ENCODE measurements around the gene SSBP3. TPM values are rescaled to one million over a fixed set of nuclear protein-coding genes. Genes with fewer than 3 reads are reported as not detected.

Gene SSBP3
- total RNA-seq, 1 donor from 2014 or later = 51.0 TPM

GRCh38 chr1:54277451-54278341 is 128.5 kb downstream of the SSBP3 start:
- no peak for DNase-seq (ENCODE audit: low spot score in 2 of 2)
- intact Hi-C loops (cut with DNase I) = loop anchor here (1.0 to 10.0 kb wide), 3 partner anchors 10 to 487 kb away; partner anchors contain the start of gene PARS2
- TF ChIP-seq, protein P1, sequence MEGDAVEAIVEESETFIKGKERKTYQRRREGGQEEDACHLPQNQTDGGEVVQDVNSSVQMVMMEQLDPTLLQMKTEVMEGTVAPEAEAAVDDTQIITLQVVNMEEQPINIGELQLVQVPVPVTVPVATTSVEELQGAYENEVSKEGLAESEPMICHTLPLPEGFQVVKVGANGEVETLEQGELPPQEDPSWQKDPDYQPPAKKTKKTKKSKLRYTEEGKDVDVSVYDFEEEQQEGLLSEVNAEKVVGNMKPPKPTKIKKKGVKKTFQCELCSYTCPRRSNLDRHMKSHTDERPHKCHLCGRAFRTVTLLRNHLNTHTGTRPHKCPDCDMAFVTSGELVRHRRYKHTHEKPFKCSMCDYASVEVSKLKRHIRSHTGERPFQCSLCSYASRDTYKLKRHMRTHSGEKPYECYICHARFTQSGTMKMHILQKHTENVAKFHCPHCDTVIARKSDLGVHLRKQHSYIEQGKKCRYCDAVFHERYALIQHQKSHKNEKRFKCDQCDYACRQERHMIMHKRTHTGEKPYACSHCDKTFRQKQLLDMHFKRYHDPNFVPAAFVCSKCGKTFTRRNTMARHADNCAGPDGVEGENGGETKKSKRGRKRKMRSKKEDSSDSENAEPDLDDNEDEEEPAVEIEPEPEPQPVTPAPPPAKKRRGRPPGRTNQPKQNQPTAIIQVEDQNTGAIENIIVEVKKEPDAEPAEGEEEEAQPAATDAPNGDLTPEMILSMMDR (IDR thresholded peaks at IDR 0.05) = no peak
- H3K27me3 ChIP-seq = no peaks in the 10 kb centered on the region
- H3K4me3 ChIP-seq = peak overlapping the region in 1 of 2 donors; percentile 3
- H3K9me3 ChIP-seq = no peaks in the 10 kb centered on the region
- peak overlapping the region; percentile 96 to 98 for H3K27ac ChIP-seq
- H3K36me3 ChIP-seq = peaks cover 0 to 9% of the 10 kb centered on the region in 2 donors
- H3K4me1 ChIP-seq = peaks cover 38 to 72% of the 10 kb centered on the region in 2 donors

GRCh38 chr1:54276617-54277450 is 129.4 kb downstream of the SSBP3 start:
- Histone ChIP-seq H3K9me3 (no peaks in the 10 kb centered on the region), H3K4me1 (peaks cover 41 to 77% of the 10 kb centered on the region in 2 donors), H3K27ac (peak overlapping the region; percentile 96 to 98), H3K4me3 (peak overlapping the region in 1 of 2 donors; percentile 3), H3K36me3 (peaks cover 0 to 9% of the 10 kb centered on the region in 2 donors), H3K27me3 (no peaks in the 10 kb centered on the region)
- TF ChIP-seq, protein P1 (IDR thresholded peaks at IDR 0.05) = no peak
- DNase-seq (ENCODE audit: low spot score in 2 of 2) = no peak
- intact Hi-C loops (cut with DNase I) = loop anchor here (1.0 to 10.0 kb wide), 3 partner anchors 10 to 488 kb away; partner anchors contain the start of gene PARS2

- H3K36me3 ChIP-seq = peaks cover 0 to 2% of the 10 kb centered on the region in 2 donors
- DNase-seq (ENCODE audit: low spot score in 2 of 2) = peak; percentile 68 to 98
- H3K4me3 ChIP-seq = no peak overlapping the region
- no peaks in the 10 kb centered on the region for H3K9me3 ChIP-seq
- TF ChIP-seq, protein P1 (IDR thresholded peaks at IDR 0.05) = peak in 2 of 3 experiments; percentile 29 to 35
- H3K4me1 ChIP-seq = peaks cover 41 to 74% of the 10 kb centered on the region in 2 donors
- H3K27me3 ChIP-seq = no peaks in the 10 kb centered on the region
- peak overlapping the region; percentile 96 to 98 for H3K27ac ChIP-seq
- intact Hi-C loops (cut with DNase I) = loop anchor here (10.0 kb wide), 1 partner anchor 489 kb away; the partner anchor contains the start of gene PARS2
Observed at GRCh38 chr1:54275349-54275748, 130.8 kb downstream of the SSBP3 start.

DNA sequence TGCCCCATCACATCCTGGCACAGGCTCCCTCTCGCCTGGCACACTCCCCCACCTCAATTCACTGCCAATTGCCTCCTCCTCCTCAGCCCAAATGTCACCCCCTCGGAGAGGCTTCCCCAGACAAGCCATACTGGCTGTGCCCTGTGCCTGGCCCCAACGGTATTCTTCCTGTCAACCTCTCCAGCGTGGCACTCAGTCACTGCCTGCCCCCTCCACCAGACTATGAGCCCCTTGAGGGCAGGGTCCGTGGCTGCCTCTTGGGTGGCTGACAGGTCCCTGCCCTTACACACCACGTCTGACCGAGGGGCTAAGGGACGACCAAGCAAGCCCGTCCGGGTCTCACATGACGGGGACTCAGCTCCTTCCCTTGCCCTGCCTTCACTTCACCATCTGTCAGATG is 131.3 kb downstream of the SSBP3 start:
- TF ChIP-seq, protein P1 (IDR thresholded peaks at IDR 0.05) = no peak
- Histone ChIP-seq H3K4me3 (peak overlapping the region; percentile 2 to 27), H3K27me3 (no peaks in the 10 kb centered on the region), H3K36me3 (no peaks in the 10 kb centered on the region), H3K9me3 (no peaks in the 10 kb centered on the region), H3K27ac (peak overlapping the region; percentile 96 to 98), H3K4me1 (peaks cover 41 to 70% of the 10 kb centered on the region in 2 donors)
- no peak for DNase-seq (ENCODE audit: low spot score in 2 of 2)
- intact Hi-C loops (cut with DNase I) = loop anchor here (5.0 to 10.0 kb wide), 4 partner anchors 48 to 490 kb away; partner anchors contain the start of genes ACOT11 and PARS2

DNA sequence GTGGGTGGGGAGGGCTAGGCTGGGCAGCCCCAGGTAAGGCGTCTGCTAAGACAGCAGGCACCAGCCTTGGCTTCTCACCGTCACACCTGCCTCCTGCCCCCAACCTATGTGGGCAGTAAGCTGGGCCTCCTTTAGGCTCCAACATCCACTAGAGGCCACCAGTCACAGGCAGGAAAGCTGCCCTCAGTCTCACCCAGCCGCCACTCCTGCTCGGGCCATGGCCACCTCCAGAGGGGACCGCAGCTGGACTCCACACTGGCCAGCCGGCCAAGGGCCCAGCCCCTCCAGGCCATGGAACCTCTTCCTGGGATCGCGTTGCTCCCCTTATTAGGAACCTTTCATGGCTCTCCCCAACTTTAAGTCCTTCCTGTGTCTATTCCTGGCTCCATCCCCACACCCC is 131.7 kb downstream of the SSBP3 start:
- Histone ChIP-seq H3K4me1 (peaks cover 41 to 65% of the 10 kb centered on the region in 2 donors), H3K9me3 (no peaks in the 10 kb centered on the region), H3K27me3 (no peaks in the 10 kb centered on the region), H3K27ac (peak overlapping the region; percentile 96 to 98), H3K4me3 (peak overlapping the region in 1 of 2 donors; percentile 27), H3K36me3 (no peaks in the 10 kb centered on the region)
- TF ChIP-seq, protein P1 (IDR thresholded peaks at IDR 0.05) = peak in 1 of 3 experiments; percentile 16
- intact Hi-C loops (cut with DNase I) = loop anchor here (5.0 to 10.0 kb wide), 4 partner anchors 47 to 490 kb away; partner anchors contain the start of genes ACOT11 and PARS2
- no peak for DNase-seq (ENCODE audit: low spot score in 2 of 2)
